ENCODE data around the gene C6orf89.
A peak's percentile ranks its signal among the peaks of the same experiment; 100 is the strongest.

C6orf89 gene

DNA sequence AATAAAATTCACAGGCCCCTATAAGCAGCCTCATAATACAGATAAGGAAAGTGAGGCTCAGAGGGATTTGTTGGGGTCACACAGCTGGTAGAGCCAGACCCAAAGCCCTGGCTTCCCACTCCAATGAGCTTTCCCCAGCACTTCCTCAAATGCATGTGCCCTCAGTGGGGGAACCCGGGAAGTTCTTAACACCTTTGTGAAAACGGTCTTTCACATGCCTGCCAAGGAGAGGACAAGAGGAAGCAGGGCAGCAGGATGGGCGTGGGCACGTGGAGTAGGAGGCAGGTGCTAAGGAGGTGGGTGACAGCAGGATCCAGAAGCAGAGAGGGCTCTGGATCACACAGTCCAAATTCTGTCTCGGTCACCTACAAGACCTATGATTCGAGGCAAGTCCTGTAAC lies 69.4 kb downstream of the C6orf89 start:
- no peak overlapping the region for H3K4ac ChIP-seq (ENCODE audit: low read depth in 1 of 2, low read length in 2 of 2)
- 58% methylated on average over 6 of the region's 6 CpGs for WGBS
- no peak overlapping the region for H2AK5ac ChIP-seq (ENCODE audit: low read length, severe bottlenecking)
- H3K9ac ChIP-seq (ENCODE audit: low read length), result no peak overlapping the region
- no peak overlapping the region for H2AFZ ChIP-seq (ENCODE audit: low read depth, low read length)
- no peak for DNase-seq
- H2BK120ac ChIP-seq (ENCODE audit: low read depth, low read length), result no peak overlapping the region
- no peak overlapping the region for H3K4me3 ChIP-seq (ENCODE audit: insufficient read depth in 1 of 2, low read depth in 1 of 2, low read length in 2 of 2)
- H2BK5ac ChIP-seq (ENCODE audit: low read depth, low read length, poor library complexity, severe bottlenecking), result no peak overlapping the region
- peaks cover 5% of the 10 kb centered on the region for H3K4me1 ChIP-seq (ENCODE audit: control insufficient read depth, insufficient read depth, low read depth, low read length)
- no peak overlapping the region for H3K27ac ChIP-seq (ENCODE audit: low read length, poor library complexity, severe bottlenecking)
- peak overlapping the region in 1 of 2 experiments; percentile 62 for H3K14ac ChIP-seq (ENCODE audit: low read length in 2 of 2)
- H2BK12ac ChIP-seq (ENCODE audit: low read length in 2 of 2), result no peak overlapping the region
- no peak overlapping the region for H3K4me2 ChIP-seq (ENCODE audit: low read length, poor library complexity, severe bottlenecking)
- H3K27me3 ChIP-seq (ENCODE audit: control insufficient read depth in 1 of 2, insufficient read depth in 1 of 2, low read length in 2 of 2), result peaks cover 0 to 28% of the 10 kb centered on the region in 2 experiments
- no peak overlapping the region for H2BK15ac ChIP-seq (ENCODE audit: low read depth, poor library complexity, severe bottlenecking)
- no peak overlapping the region for H3K18ac ChIP-seq (ENCODE audit: low read depth in 1 of 2, low read length in 2 of 2)
- H4K8ac ChIP-seq (ENCODE audit: low read length), result no peak overlapping the region
- H3K23ac ChIP-seq (ENCODE audit: low read length in 2 of 2), result no peak overlapping the region
- no peak overlapping the region for H4K91ac ChIP-seq (ENCODE audit: low read length)
- no peaks in the 10 kb centered on the region for H3K9me3 ChIP-seq (ENCODE audit: control insufficient read depth, low read length)
- no peaks in the 10 kb centered on the region for H3K36me3 ChIP-seq (ENCODE audit: control insufficient read depth in 1 of 2, insufficient read depth in 2 of 2, low read depth in 1 of 2, low read length in 2 of 2)
- H3K79me1 ChIP-seq (replicated peaks; ENCODE audit: low read length, poor library complexity, severe bottlenecking), result no peaks in the 10 kb centered on the region

GRCh38 chr6:36955671-36956445 lies 70.1 kb downstream of the C6orf89 start:
- Histone ChIP-seq H2BK12ac (ENCODE audit: low read length in 2 of 2) (no peak overlapping the region), H3K18ac (ENCODE audit: low read depth in 1 of 2, low read length in 2 of 2) (no peak overlapping the region), H4K91ac (ENCODE audit: low read length) (no peak overlapping the region), H3K27ac (ENCODE audit: low read length, poor library complexity, severe bottlenecking) (no peak overlapping the region), H2AFZ (ENCODE audit: low read depth, low read length) (no peak overlapping the region), H3K4me2 (ENCODE audit: low read length, poor library complexity, severe bottlenecking) (no peak overlapping the region), H3K4ac (ENCODE audit: low read depth in 1 of 2, low read length in 2 of 2) (no peak overlapping the region), H3K9me3 (ENCODE audit: control insufficient read depth, low read length) (no peaks in the 10 kb centered on the region), H4K8ac (ENCODE audit: low read length) (peak overlapping the region; percentile 67), H3K36me3 (ENCODE audit: control insufficient read depth in 1 of 2, insufficient read depth in 2 of 2, low read depth in 1 of 2, low read length in 2 of 2) (no peaks in the 10 kb centered on the region), H3K14ac (ENCODE audit: low read length in 2 of 2) (no peak overlapping the region), H3K4me3 (ENCODE audit: insufficient read depth in 1 of 2, low read depth in 1 of 2, low read length in 2 of 2) (no peak overlapping the region), H3K27me3 (ENCODE audit: control insufficient read depth in 1 of 2, insufficient read depth in 1 of 2, low read length in 2 of 2) (peaks cover 0 to 28% of the 10 kb centered on the region in 2 experiments), H3K9ac (ENCODE audit: low read length) (no peak overlapping the region), H2BK15ac (ENCODE audit: low read depth, poor library complexity, severe bottlenecking) (no peak overlapping the region), H3K79me1 (replicated peaks; ENCODE audit: low read length, poor library complexity, severe bottlenecking) (no peaks in the 10 kb centered on the region), H2AK5ac (ENCODE audit: low read length, severe bottlenecking) (no peak overlapping the region), H2BK120ac (ENCODE audit: low read depth, low read length) (no peak overlapping the region), H2BK5ac (ENCODE audit: low read depth, low read length, poor library complexity, severe bottlenecking) (no peak overlapping the region), H3K4me1 (ENCODE audit: control insufficient read depth, insufficient read depth, low read depth, low read length) (peaks cover 9% of the 10 kb centered on the region), H3K23ac (ENCODE audit: low read length in 2 of 2) (no peak overlapping the region)
- WGBS, result 89% methylated on average over 8 of the region's 9 CpGs
- DNase-seq, result no peak

GRCh38 chr6:36956446-36956820 lies 70.7 kb downstream of the C6orf89 start:
- Histone ChIP-seq H3K27ac (ENCODE audit: low read length, poor library complexity, severe bottlenecking) (no peak overlapping the region), H3K9ac (ENCODE audit: low read length) (no peak overlapping the region), H2AK5ac (ENCODE audit: low read length, severe bottlenecking) (no peak overlapping the region), H2BK5ac (ENCODE audit: low read depth, low read length, poor library complexity, severe bottlenecking) (no peak overlapping the region), H4K91ac (ENCODE audit: low read length) (no peak overlapping the region), H3K18ac (ENCODE audit: low read depth in 1 of 2, low read length in 2 of 2) (no peak overlapping the region), H2BK15ac (ENCODE audit: low read depth, poor library complexity, severe bottlenecking) (no peak overlapping the region), H3K27me3 (ENCODE audit: control insufficient read depth in 1 of 2, insufficient read depth in 1 of 2, low read length in 2 of 2) (peaks cover under 1 to 28% of the 10 kb centered on the region in 2 experiments), H2AFZ (ENCODE audit: low read depth, low read length) (no peak overlapping the region), H3K4me2 (ENCODE audit: low read length, poor library complexity, severe bottlenecking) (no peak overlapping the region), H3K79me1 (replicated peaks; ENCODE audit: low read length, poor library complexity, severe bottlenecking) (no peaks in the 10 kb centered on the region), H3K23ac (ENCODE audit: low read length in 2 of 2) (no peak overlapping the region), H3K4me1 (ENCODE audit: control insufficient read depth, insufficient read depth, low read depth, low read length) (peaks cover 9% of the 10 kb centered on the region), H2BK120ac (ENCODE audit: low read depth, low read length) (no peak overlapping the region), H2BK12ac (ENCODE audit: low read length in 2 of 2) (no peak overlapping the region), H3K4me3 (ENCODE audit: insufficient read depth in 1 of 2, low read depth in 1 of 2, low read length in 2 of 2) (no peak overlapping the region), H3K9me3 (ENCODE audit: control insufficient read depth, low read length) (no peaks in the 10 kb centered on the region), H4K8ac (ENCODE audit: low read length) (no peak overlapping the region), H3K4ac (ENCODE audit: low read depth in 1 of 2, low read length in 2 of 2) (no peak overlapping the region), H3K14ac (ENCODE audit: low read length in 2 of 2) (no peak overlapping the region), H3K36me3 (ENCODE audit: control insufficient read depth in 1 of 2, insufficient read depth in 2 of 2, low read depth in 1 of 2, low read length in 2 of 2) (no peaks in the 10 kb centered on the region)
- no peak for DNase-seq

DNA sequence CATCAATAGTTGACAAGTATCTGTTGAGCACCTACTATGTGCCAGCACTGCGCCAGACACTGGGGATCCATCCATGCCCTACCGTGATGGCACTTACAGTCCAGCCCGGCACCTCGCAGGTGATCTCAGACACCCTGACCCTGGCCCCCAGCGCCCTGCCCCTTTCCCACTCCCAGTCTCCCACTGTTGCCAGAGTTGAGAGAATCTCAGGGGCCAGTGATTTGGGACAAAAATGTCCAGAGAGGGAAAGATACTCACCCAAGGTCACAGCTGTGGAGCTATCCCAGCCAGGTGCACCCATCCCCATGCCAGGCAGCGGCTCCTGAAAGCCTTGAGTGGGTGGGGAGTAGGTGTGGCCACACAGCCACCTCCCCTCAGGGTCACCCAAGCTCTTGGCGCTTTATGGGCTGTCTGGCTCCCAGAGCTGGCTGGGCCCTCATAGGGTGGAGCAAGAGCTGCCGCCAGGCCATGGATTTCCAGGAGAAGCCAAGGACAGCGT lies 72.1 kb downstream of the C6orf89 start:
- H2BK120ac ChIP-seq (ENCODE audit: low read depth, low read length), result no peak overlapping the region
- no peak overlapping the region for H3K4me3 ChIP-seq (ENCODE audit: insufficient read depth in 1 of 2, low read depth in 1 of 2, low read length in 2 of 2)
- 87% methylated on average over 9 of the region's 9 CpGs for WGBS
- no peak overlapping the region for H3K14ac ChIP-seq (ENCODE audit: low read length in 2 of 2)
- H2AK5ac ChIP-seq (ENCODE audit: low read length, severe bottlenecking), result no peak overlapping the region
- H3K9ac ChIP-seq (ENCODE audit: low read length), result no peak overlapping the region
- H3K79me1 ChIP-seq (replicated peaks; ENCODE audit: low read length, poor library complexity, severe bottlenecking), result no peaks in the 10 kb centered on the region
- H3K23ac ChIP-seq (ENCODE audit: low read length in 2 of 2), result no peak overlapping the region
- H3K4ac ChIP-seq (ENCODE audit: low read depth in 1 of 2, low read length in 2 of 2), result no peak overlapping the region
- H3K36me3 ChIP-seq (ENCODE audit: control insufficient read depth in 1 of 2, insufficient read depth in 2 of 2, low read depth in 1 of 2, low read length in 2 of 2), result no peaks in the 10 kb centered on the region
- no peaks in the 10 kb centered on the region for H3K9me3 ChIP-seq (ENCODE audit: control insufficient read depth, low read length)
- no peak overlapping the region for H3K18ac ChIP-seq (ENCODE audit: low read depth in 1 of 2, low read length in 2 of 2)
- no peak overlapping the region for H2BK15ac ChIP-seq (ENCODE audit: low read depth, poor library complexity, severe bottlenecking)
- H2BK5ac ChIP-seq (ENCODE audit: low read depth, low read length, poor library complexity, severe bottlenecking), result no peak overlapping the region
- H3K27me3 ChIP-seq (ENCODE audit: control insufficient read depth in 1 of 2, insufficient read depth in 1 of 2, low read length in 2 of 2), result peaks cover 5 to 28% of the 10 kb centered on the region in 2 experiments
- H4K8ac ChIP-seq (ENCODE audit: low read length), result no peak overlapping the region
- H3K4me2 ChIP-seq (ENCODE audit: low read length, poor library complexity, severe bottlenecking), result no peak overlapping the region
- H3K4me1 ChIP-seq (ENCODE audit: control insufficient read depth, insufficient read depth, low read depth, low read length), result peaks cover 8% of the 10 kb centered on the region
- H2AFZ ChIP-seq (ENCODE audit: low read depth, low read length), result no peak overlapping the region
- H4K91ac ChIP-seq (ENCODE audit: low read length), result no peak overlapping the region
- no peak overlapping the region for H3K27ac ChIP-seq (ENCODE audit: low read length, poor library complexity, severe bottlenecking)
- DNase-seq, result no peak
- H2BK12ac ChIP-seq (ENCODE audit: low read length in 2 of 2), result no peak overlapping the region
